Peyer's patch (tissue), 4 donors: ENCODE results near the gene NUDT11.

Source experiments
- CTCF ChIP-seq, 6 experiments: fragments of 450-650 bp in 4 of 6; fragments of 200-600 bp in 2 of 6; sonication (generic) in 1 of 6; IDR thresholded peaks; one replicate each; pipeline ENCODE4 v1.5.1; 2017 to 2019; ENCODE audit warnings: antibody characterized with exemption in 6 of 6, mild to moderate bottlenecking in 3 of 6, moderate library complexity in 1 of 6
- POLR2A ChIP-seq, 2 donors: fragments of 450-650 bp; IDR thresholded peaks; one replicate each; pipeline ENCODE4 v1.5.1; 2017; ENCODE audit warnings: antibody characterized with exemption in 2 of 2, mild to moderate bottlenecking in 2 of 2, moderate library complexity in 2 of 2

GRCh38 chrX:51494409-51494808 lies 2.0 kb downstream of the NUDT11 start:
- no peak for TF ChIP-seq CTCF (IDR thresholded peaks at IDR 0.05)
- TF ChIP-seq POLR2A (IDR thresholded peaks at IDR 0.05), result no peak
